HG02943 (cell line): ENCODE data around the gene ARID5A.

Experiments
- ATAC-seq: cut with Tn5 transposase; IDR thresholded peaks from one replicate; pipeline ENCODE4 v1.9.1; 2021; ENCODE audit warnings: mild to moderate bottlenecking, low read depth, moderate library complexity; ENCODE audit not compliant: unreplicated experiment

The ARID5A gene

GRCh38 chr2:96537734-96538486, 1.4 kb downstream of the ARID5A start:
- ATAC-seq, result peak; percentile 9

DNA sequence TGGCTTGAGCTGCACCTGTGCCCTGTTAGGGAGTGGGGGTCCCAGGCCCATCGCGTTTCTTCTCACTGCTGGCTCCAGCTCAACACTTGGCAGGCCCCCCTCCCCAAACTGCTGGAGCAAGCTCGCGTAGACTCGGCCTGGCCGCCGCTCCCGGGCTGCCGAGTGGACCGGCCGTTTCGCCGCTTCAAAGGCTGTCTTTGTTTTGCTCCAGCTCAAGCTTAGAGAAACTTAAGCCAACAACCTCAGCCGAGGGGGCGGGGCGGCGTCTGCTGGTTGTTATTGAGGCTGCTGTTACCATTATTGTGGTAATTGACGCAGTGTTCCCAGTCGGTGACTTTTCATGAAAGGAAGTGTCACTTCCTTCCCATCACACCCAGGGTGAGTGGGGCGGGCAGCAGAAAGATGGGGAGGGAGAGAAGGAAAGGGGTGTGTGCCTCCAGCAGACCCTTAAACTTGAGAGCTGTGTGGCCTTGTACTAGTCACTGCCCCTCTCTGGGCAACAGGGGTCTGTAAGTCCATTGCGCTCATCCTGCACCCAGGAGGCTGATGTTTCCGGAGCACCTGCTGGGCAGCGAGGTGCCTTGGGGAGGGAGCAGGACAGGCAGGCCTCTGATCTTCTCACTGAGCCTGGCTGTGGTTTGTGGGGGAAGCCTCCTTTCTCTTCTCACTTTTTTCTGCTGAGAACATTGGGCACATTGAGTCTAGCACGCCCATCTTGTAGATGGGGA, 2.1 kb downstream of the ARID5A start:
- ATAC-seq, result no peak

DNA sequence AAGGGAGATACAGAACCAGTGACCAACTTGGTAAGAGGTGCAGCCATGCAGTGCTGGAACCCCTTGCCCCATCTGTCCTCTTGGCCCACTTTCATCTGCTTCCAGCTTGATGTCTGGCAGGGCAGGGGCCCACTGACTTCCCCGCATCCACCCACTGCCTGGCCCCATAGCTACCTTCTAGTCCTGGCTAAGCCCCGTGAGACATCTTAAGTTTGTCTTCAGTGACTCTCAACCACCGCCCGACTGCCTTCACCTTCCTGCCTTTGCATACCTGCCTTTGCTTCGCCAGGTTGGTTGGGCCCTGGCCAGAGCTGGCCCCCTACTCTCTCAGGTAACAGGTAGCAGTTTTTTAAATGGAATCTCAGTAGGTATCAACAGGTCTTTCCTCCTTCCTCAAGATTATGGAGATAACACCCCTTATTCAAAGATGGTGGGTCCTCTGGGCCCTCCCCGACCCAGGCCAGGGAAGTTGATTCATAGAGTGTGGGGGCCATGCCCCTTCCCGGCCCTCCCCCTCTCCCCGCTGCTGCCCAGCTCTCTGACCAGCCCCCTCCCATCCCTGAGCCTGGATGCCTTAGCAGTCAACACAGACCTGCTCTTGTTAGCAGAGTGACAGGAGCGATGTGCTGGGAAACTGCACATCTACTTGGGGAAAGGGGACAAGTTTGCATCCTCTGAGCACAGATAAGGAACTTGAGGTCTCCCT, 2.8 kb downstream of the ARID5A start:
- no peak for ATAC-seq

GRCh38 chr2:96540136-96540535, 3.6 kb downstream of the ARID5A start:
- no peak for ATAC-seq

GRCh38 chr2:96541398-96542152, 5.0 kb downstream of the ARID5A start:
- no peak for ATAC-seq

- ATAC-seq, result no peak
These were observed 5.9 kb downstream of the ARID5A start for GRCh38 chr2:96542357-96542977.

- ATAC-seq, result no peak
These were observed 9.8 kb downstream of the ARID5A start for GRCh38 chr2:96546321-96546720.

DNA sequence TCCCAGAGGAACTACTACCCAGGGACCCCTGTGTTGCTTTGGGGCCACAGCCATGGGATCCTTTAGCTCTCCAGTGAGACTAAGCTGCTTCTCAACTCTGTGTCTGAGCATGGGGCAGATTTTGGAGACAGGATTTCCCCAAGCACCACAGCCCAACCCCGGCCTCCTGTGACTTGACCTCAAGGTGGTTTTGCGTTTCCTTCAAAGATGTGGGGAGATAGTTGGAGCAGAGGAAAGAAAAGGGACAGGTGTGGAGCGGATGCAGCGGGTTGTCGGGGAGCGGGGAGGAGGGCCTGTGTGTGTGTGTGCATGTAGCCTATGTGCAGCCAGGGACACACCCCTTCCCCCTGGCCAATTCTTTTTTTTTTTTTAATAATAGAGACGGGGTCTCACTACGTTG, 10.2 kb downstream of the ARID5A start:
- no peak for ATAC-seq

- no peak for ATAC-seq
These were observed 10.7 kb downstream of the ARID5A start for GRCh38 chr2:96547203-96547641.

DNA sequence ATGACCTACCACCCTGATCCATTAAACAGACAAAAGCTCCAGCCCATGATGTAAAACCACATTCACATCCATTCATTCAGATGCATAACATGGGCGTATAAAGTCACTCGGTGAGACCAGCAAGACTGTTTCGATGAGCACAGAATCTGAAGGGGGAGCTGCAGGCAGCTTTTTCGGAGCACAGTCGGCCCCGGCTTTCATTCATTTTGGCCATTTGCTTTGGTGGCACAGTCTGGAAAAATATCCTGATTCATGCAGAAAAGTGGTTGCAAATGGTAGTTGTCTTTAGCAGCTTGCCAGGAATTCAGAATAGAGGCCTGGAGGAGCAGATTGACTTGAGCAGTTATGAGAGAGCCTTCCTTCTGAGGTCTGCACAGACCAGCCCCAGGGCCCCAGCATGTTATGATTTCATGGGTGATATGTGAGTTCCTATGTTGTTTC, 11.2 kb downstream of the ARID5A start:
- ATAC-seq, result no peak

- ATAC-seq, result no peak
These were observed 12.3 kb downstream of the ARID5A start for GRCh38 chr2:96548558-96549465.

DNA sequence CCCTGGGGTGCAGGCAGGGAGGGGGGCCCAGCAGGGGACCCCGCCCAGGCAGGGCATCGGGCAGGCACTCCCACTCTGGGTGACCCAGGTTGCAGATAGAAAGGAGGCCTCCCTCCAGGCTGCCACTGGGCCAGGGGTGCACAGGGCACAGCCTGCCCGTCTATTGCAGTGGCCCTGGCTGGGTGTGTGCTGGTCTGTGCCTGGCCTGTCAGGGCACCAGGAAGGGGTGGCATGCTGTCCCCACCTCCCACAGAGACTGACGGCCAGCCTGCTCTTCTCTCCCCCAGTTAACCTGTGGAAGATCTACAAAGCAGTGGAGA, 12.9 kb downstream of the ARID5A start:
- no peak for ATAC-seq

DNA sequence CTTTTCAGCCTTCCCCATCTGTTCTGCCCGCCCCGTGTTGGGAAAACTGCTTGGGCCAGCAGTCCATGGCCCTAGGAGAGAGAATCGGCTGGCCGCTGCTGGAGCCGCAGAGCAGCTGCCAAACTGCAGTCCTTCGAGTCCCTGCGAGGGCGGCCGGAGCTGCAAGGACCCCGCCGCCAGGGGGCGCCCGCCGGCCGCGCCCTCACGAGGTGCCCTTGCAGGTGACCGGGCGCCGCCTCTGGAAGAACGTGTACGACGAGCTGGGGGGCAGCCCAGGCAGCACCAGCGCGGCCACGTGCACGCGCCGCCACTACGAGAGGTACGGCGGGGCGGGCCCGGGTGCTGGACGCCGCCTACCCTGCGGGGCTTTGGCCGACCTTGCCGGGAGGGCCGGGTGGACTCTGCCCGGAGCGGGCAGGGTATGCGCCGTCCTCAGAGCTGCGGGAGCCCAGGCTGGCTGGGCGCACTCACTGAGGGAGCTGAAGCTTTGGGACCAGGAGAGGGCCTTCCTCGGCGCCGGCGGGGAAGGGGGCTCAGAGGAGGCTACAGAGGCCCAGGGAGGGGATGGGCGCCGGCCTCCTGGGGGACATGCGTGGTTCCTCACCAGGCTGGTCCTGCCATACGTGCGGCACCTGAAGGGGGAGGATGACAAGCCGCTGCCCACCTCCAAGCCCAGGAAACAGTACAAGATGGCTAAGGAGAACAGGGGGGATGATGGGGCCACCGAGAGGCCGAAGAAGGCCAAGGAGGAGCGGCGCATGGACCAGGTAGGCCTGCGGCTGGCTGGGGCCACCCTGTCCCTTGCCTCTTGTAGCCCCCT, 13.6 kb downstream of the ARID5A start:
- no peak for ATAC-seq

GRCh38 chr2:96550787-96551604, 14.4 kb downstream of the ARID5A start:
- ATAC-seq, result no peak

DNA sequence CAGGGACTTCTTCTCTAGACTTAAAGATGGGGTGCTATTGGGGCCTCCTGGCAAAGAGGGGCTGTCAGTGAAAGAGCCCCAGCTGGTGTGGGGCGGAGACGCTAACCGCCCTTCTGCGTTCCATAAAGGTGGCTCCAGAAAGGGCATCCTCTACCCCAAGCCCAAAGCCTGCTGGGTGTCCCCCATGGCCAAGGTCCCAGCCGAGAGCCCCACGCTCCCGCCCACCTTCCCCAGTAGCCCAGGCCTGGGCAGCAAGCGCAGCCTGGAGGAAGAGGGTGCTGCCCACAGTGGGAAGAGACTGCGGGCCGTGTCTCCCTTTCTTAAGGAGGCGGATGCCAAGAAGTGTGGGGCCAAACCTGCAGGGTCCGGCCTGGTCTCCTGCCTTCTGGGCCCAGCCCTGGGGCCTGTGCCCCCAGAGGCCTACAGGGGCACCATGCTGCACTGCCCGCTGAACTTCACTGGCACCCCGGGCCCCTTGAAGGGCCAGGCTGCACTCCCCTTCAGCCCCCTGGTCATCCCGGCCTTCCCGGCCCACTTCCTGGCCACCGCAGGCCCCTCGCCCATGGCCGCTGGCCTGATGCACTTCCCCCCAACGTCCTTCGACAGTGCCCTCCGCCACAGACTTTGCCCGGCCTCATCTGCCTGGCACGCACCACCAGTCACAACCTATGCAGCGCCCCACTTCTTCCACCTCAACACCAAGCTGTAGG, 15.2 kb downstream of the ARID5A start:
- no peak for ATAC-seq

GRCh38 chr2:96552315-96553175, 16.0 kb downstream of the ARID5A start:
- ATAC-seq, result no peak
